GM23248 (cell line): Measurements from ENCODE around the gene KRT36. TPM values are rescaled to one million over a fixed set of nuclear protein-coding genes. Genes with fewer than 3 reads are reported as not detected.

Source experiments
- DNase-seq: peaks from one replicate; pipeline ENCODE4 v3.0.0-alpha.2; 2015
- H2AFZ ChIP-seq: fragments of 200-600 bp; sonication (generic); 2 replicates; pipeline ENCODE4 v1.6.1; 2016; ENCODE audit warnings: antibody characterized with exemption
- H3F3A ChIP-seq: fragments of 200-600 bp; sonication (generic); 2 replicates; pipeline ENCODE4 v1.6.1; 2016; ENCODE audit warnings: mild to moderate bottlenecking, antibody characterized with exemption, mixed run types; ENCODE audit not compliant: insufficient read depth
- H3K27ac ChIP-seq: fragments of 200-600 bp; sonication (generic); 2 replicates; pipeline ENCODE4 v1.5.1; 2016; ENCODE audit warnings: mild to moderate bottlenecking
- H3K27me3 ChIP-seq: fragments of 200-600 bp; sonication (generic); replicated peaks from 2 replicates; pipeline ENCODE4 v1.6.1; 2016; ENCODE audit warnings: mild to moderate bottlenecking; ENCODE audit not compliant: insufficient read depth
- H3K36me3 ChIP-seq: fragments of 200-600 bp; sonication (generic); 2 replicates; pipeline ENCODE4 v1.6.1; 2016; ENCODE audit warnings: low read depth, mild to moderate bottlenecking
- H3K4me1 ChIP-seq: fragments of 200-600 bp; sonication (generic); 2 replicates; pipeline ENCODE4 v1.6.1; 2016; ENCODE audit warnings: mild to moderate bottlenecking; ENCODE audit not compliant: insufficient read depth
- H3K4me2 ChIP-seq: fragments of 200-600 bp; sonication (generic); one replicate; pipeline ENCODE4 v1.6.1; 2016; ENCODE audit warnings: mild to moderate bottlenecking; ENCODE audit not compliant: unreplicated experiment
- H3K4me3 ChIP-seq: fragments of 200-600 bp; sonication (generic); 2 replicates; pipeline ENCODE4 v1.5.1; 2016; ENCODE audit warnings: mild to moderate bottlenecking
- H3K79me2 ChIP-seq: fragments of 200-600 bp; sonication (generic); 2 replicates; pipeline ENCODE4 v1.6.1; 2016; ENCODE audit warnings: mild to moderate bottlenecking; ENCODE audit not compliant: insufficient read depth
- H3K9ac ChIP-seq: fragments of 200-600 bp; sonication (generic); 2 replicates; pipeline ENCODE4 v1.6.1; 2016; ENCODE audit warnings: mild to moderate bottlenecking
- H3K9me2 ChIP-seq: fragments of 200-600 bp; sonication (generic); 2 replicates; pipeline ENCODE4 v1.6.1; 2016; ENCODE audit warnings: mixed run types, mild to moderate bottlenecking, moderate library complexity; ENCODE audit not compliant: insufficient read depth
- H3K9me3 ChIP-seq: fragments of 200-600 bp; sonication (generic); one replicate; pipeline ENCODE4 v1.6.1; 2017; ENCODE audit warnings: low read depth
- H4K20me1 ChIP-seq: fragments of 200-600 bp; sonication (generic); 2 replicates; pipeline ENCODE4 v1.6.0; 2016; ENCODE audit not compliant: insufficient read depth
- EZH2 ChIP-seq: fragments of 200-600 bp; sonication (generic); IDR thresholded peaks from 2 replicates; pipeline ENCODE4 v1.6.1; 2018; ENCODE audit warnings: antibody characterized with exemption, mild to moderate bottlenecking; ENCODE audit not compliant: insufficient read depth, poor library complexity, severe bottlenecking
- EZH2phosphoT487 ChIP-seq: fragments of 200-600 bp; sonication (generic); IDR thresholded peaks from 2 replicates; pipeline ENCODE4 v1.6.1; 2018; ENCODE audit warnings: antibody characterized with exemption, moderate library complexity, mild to moderate bottlenecking, low read depth; ENCODE audit not compliant: insufficient read depth
- WGBS, 2 experiments: methylation state at CpG; one replicate each; pipeline ENCODE4 v1.1.6; 2015 to 2017; ENCODE audit warnings: low lambda C conversion rate in 2 of 2, low coverage in 1 of 2; ENCODE audit errors: missing lambda C conversion rate in 2 of 2; 5-methylcytosine and 5-hydroxymethylcytosine counted together
- in situ Hi-C: fragments of 300-500 bp; cut with MboI; formaldehyde crosslinking; loops from 2 replicates; pipeline ENCODE4 v1.15.0; 2020
- polyA plus RNA-seq: library from polyadenylated mRNA; unstranded; fragments of >200 nt; fragmentation: Nextera tagmentation; extraction: Ambion mirVana; gene quantifications from 2 replicates; pipeline ENCODE4 v1.2.1, GENCODE V29; 2016
- total RNA-seq: library from RNA; depleted of rRNA; stranded (reverse); fragments of >200 nt; shearing (Covaris generic); gene quantifications from 2 replicates; pipeline ENCODE4 v1.2.3, GENCODE V29; 2014

The KRT36 gene
- total and polyA plus RNA-seq, 2 experiments from 2014 or later, result not detected

DNA sequence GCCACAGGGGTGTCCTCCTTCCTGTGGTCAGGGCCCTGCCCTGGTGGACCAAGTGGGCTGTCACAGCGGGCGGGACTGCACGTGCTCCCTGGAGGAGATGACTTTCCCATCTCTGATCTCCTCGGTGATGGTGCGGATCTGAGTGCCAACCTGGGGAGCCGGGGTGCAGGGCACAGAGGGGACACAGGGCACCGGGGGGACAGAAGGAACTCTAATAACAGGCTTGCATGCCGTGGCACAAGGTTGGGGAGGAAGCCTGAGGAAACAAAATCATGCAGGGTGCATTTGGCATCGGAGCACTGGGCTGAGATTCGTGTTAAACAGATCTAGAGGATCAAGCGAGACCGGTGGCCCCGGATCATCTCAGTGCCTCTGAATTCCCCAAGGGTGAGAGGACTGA is 3.4 kb downstream of the KRT36 start:
- no peak for TF ChIP-seq EZH2phosphoT487
- TF ChIP-seq EZH2, result no peak
- no peaks in the 10 kb centered on the region for H3K9me3 ChIP-seq
- H3K36me3 ChIP-seq, result no peaks in the 10 kb centered on the region
- in situ Hi-C loops, result no loop called here
- DNase-seq, result no peak
- no peak overlapping the region for H3K4me2 ChIP-seq
- H3K79me2 ChIP-seq, result no peaks in the 10 kb centered on the region
- H3K27ac ChIP-seq, result no peak overlapping the region
- no peak overlapping the region for H3K9ac ChIP-seq
- H4K20me1 ChIP-seq, result no peaks in the 10 kb centered on the region
- H2AFZ ChIP-seq, result no peak overlapping the region
- no peak overlapping the region for H3K4me3 ChIP-seq
- H3K4me1 ChIP-seq, result no peaks in the 10 kb centered on the region
- H3F3A ChIP-seq, result no peaks in the 10 kb centered on the region
- H3K9me2 ChIP-seq, result no peaks in the 10 kb centered on the region
- 0 out of 2 replicates have a peak, but pooled peaks cover 4% of the 10 kb centered on the region for H3K27me3 ChIP-seq
- 87 to 92% methylated on average over 13 of the region's 13 CpGs for WGBS, 2 experiments

DNA sequence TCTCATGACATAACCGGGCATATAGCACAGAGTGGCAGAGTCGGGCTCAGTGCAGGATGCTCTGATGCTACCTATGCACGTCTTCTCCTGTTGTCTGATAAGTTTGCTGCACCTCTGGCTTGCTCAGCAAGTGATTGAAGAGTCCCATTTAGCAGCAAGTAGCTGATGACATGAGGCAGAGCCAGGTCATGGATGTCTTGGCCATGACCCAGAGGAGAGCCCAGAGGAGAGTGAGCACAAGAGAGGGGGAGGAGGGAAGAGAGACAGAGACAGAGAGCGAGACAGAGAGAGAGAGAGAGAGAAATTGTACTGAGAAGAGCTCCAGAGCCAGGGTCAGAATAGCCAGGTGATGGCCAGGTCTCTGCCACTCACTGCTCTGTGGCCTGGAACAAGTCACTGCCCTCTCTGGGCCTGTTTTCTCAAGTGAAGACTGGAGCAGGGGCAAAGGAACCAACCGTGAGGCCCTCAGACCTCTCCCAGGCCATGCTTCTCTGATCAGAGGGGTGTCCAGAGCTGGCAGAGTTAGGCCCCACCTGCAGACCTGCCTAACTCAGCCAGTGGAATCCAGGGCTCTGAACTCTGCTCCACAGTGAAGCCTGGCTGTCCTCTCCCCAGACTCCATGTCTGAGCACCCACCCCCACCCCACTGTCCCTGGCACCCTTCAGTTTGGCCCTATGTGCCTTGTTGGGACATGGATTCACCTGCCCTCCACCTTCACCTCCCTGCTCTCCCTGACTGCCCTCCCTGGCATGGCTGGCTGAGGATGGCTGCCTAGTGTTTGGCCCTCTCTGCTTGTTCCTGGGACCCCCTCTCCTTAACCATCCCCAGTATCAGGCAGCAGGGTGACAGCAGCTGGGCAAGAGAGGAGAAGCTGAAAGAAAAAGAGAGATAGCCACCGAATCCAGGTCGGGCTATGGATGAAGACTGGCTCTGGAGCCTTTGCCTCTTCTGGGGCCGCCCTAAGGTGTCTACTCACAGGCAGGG is 4.5 kb downstream of the KRT36 start:
- in situ Hi-C loops, result no loop called here
- H3K79me2 ChIP-seq, result no peaks in the 10 kb centered on the region
- no peak overlapping the region for H3K4me2 ChIP-seq
- H3F3A ChIP-seq, result no peaks in the 10 kb centered on the region
- H3K9me2 ChIP-seq, result no peaks in the 10 kb centered on the region
- H3K4me1 ChIP-seq, result no peaks in the 10 kb centered on the region
- H3K27me3 ChIP-seq, result 0 out of 2 replicates have a peak, but pooled peaks cover 4% of the 10 kb centered on the region
- H2AFZ ChIP-seq, result no peak overlapping the region
- 72 to 76% methylated on average over 8 of the region's 8 CpGs for WGBS, 2 experiments
- H4K20me1 ChIP-seq, result no peaks in the 10 kb centered on the region
- H3K9ac ChIP-seq, result no peak overlapping the region
- TF ChIP-seq EZH2phosphoT487 (no peak), EZH2 (no peak)
- no peaks in the 10 kb centered on the region for H3K36me3 ChIP-seq
- no peak overlapping the region for H3K4me3 ChIP-seq
- no peak overlapping the region for H3K27ac ChIP-seq
- no peaks in the 10 kb centered on the region for H3K9me3 ChIP-seq
- no peak for DNase-seq

DNA sequence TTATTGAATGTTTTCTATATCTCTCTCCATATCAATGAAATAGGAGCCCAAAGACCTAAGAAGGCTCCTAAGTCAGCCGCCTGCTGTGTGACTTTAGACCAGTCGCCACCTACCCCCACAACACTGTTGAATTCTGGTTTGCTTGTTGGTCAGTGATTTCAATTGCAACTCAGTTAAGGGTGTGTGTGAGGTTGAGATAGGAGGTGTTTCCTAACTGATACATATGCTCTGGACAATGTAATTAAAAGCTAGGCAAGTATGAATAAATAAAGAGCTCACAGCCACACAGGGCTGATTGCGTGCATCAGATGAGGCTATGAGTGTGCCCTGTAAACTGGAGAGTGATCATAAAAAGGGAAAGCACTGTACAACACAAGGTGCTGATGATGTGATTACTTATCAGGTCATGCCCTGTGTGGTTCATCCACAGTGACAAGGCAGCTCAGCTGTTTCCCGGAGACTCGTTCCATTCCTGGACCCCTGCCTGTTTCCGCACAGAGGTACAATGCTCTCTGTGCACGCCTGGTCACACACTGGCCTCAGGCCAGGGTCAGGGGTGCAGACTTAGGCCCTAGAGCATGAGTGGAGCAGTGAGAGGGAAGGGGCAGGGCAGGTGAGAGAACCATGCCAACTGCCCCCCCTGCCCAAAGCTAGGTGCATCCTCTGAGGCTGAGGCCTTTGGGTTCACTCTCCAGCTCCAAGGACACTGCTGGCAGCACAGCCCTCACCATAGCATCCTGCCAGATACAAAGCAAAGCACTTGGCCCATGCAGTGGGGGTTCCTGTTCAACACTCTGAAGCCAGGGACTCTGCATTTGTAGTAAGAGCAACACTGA is 5.5 kb downstream of the KRT36 start:
- no peaks in the 10 kb centered on the region for H4K20me1 ChIP-seq
- no peak overlapping the region for H3K4me2 ChIP-seq
- 89 to 92% methylated on average over 7 of the region's 7 CpGs for WGBS, 2 experiments
- no peaks in the 10 kb centered on the region for H3K36me3 ChIP-seq
- no peak overlapping the region for H3K9ac ChIP-seq
- TF ChIP-seq EZH2 (no peak), EZH2phosphoT487 (no peak)
- H3K9me3 ChIP-seq, result no peaks in the 10 kb centered on the region
- H3K79me2 ChIP-seq, result no peaks in the 10 kb centered on the region
- no peaks in the 10 kb centered on the region for H3K9me2 ChIP-seq
- H3K27me3 ChIP-seq, result 0 out of 2 replicates have a peak, but pooled peaks cover 4% of the 10 kb centered on the region
- in situ Hi-C loops, result no loop called here
- no peak for DNase-seq
- H3K4me1 ChIP-seq, result no peaks in the 10 kb centered on the region
- H2AFZ ChIP-seq, result no peak overlapping the region
- H3K27ac ChIP-seq, result no peak overlapping the region
- no peaks in the 10 kb centered on the region for H3F3A ChIP-seq
- no peak overlapping the region for H3K4me3 ChIP-seq

DNA sequence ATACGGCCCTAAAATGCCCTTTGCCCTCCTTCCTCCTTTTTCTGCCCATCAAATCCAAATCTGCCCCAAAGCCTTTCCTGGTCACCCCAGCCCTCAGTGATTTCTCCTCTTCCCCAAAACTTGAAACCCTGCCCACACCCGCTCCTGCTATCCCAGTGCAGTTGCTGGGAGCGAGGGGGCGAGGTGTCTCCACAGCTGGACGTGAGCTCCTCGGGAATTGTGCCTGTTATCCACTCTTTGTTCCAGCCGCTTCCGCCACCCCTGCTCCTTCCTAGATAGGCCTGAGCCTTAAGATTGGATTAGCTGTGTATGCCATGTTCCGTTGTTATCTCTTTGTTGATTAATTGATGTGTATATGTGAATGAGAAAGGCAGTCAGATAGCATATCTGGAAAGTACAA is 6.2 kb downstream of the KRT36 start:
- 89 to 90% methylated on average over 9 of the region's 9 CpGs for WGBS, 2 experiments

More for the DNA sequence above, 6.2 kb downstream of the KRT36 start:
- H4K20me1 ChIP-seq, result no peaks in the 10 kb centered on the region
- no peak overlapping the region for H3K9ac ChIP-seq
- TF ChIP-seq EZH2 (no peak), EZH2phosphoT487 (no peak)
- DNase-seq, result no peak
- H3K79me2 ChIP-seq, result no peaks in the 10 kb centered on the region
- in situ Hi-C loops, result no loop called here
- no peaks in the 10 kb centered on the region for H3K36me3 ChIP-seq
- H3K4me1 ChIP-seq, result no peaks in the 10 kb centered on the region
- no peaks in the 10 kb centered on the region for H3F3A ChIP-seq
- no peaks in the 10 kb centered on the region for H3K9me3 ChIP-seq
- no peak overlapping the region for H3K4me2 ChIP-seq
- no peaks in the 10 kb centered on the region for H3K9me2 ChIP-seq
- H3K27ac ChIP-seq, result no peak overlapping the region
- no peak overlapping the region for H3K4me3 ChIP-seq
- 0 out of 2 replicates have a peak, but pooled peaks cover 4% of the 10 kb centered on the region for H3K27me3 ChIP-seq
- no peak overlapping the region for H2AFZ ChIP-seq
